Right atrium auricular region (tissue), 2 donors: ENCODE measurements around the gene HERPUD1. TPM values are rescaled to one million over a fixed set of nuclear protein-coding genes. Genes with fewer than 3 reads are reported as not detected.

Experiments used
- DNase-seq: peaks from one replicate; pipeline ENCODE4 v3.0.0-alpha.2; 2019; ENCODE audit warnings: low spot score
- H3K27ac ChIP-seq, 2 donors: fragments of 200-600 bp; sonication (generic); 1 replicate in 1 of 2; 2 replicates in 1 of 2; pipeline ENCODE4 v1.5.1; 2016 to 2019
- H3K27me3 ChIP-seq, 2 donors: fragments of 200-600 bp; sonication (generic); one replicate each; pipeline versions ENCODE4 v1.5.1 to v1.6.0; 2017 to 2019
- H3K36me3 ChIP-seq: fragments of 200-600 bp; sonication (generic); one replicate; pipeline ENCODE4 v1.5.1; 2016
- H3K4me1 ChIP-seq, 2 donors: fragments of 200-600 bp; sonication (generic); one replicate each; pipeline versions ENCODE4 v1.5.1 to v1.6.0; 2017 to 2019
- H3K4me3 ChIP-seq, 2 donors: fragments of 200-600 bp; sonication (generic); 1 replicate in 1 of 2; 2 replicates in 1 of 2; pipeline ENCODE4 v1.5.1; 2017 to 2019; ENCODE audit warnings: mild to moderate bottlenecking in 1 of 2, moderate library complexity in 1 of 2
- H3K9me3 ChIP-seq, 2 donors: fragments of 200-600 bp; sonication (generic); one replicate each; pipeline ENCODE4 v1.5.1; 2019
- CTCF ChIP-seq, 2 donors: fragments of 200-600 bp; sonication (generic); IDR thresholded peaks; one replicate each; pipeline ENCODE4 v1.5.1; 2019; ENCODE audit warnings: antibody characterized with exemption in 2 of 2
- total RNA-seq, 2 donors: library from RNA; depleted of rRNA; stranded (reverse); fragments of >200 nt; gene quantifications; one replicate each; pipeline ENCODE4 v1.1.0, GENCODE V29; 2016

Gene HERPUD1
- total RNA-seq, 2 donors from 2014 or later, result 76.4 to 140 TPM

GRCh38 chr16:56914896-56915295 lies 17.0 kb upstream of the HERPUD1 start:
- peak overlapping the region in 1 of 2 donors; percentile 17 for H3K27ac ChIP-seq
- TF ChIP-seq CTCF (IDR thresholded peaks at IDR 0.05), result no peak

GRCh38 chr16:56915336-56916119 lies 16.4 kb upstream of the HERPUD1 start:
- no peak overlapping the region for H3K4me3 ChIP-seq
- peak overlapping the region in 1 of 2 donors; percentile 54 for H3K27ac ChIP-seq
- no peaks in the 10 kb centered on the region for H3K36me3 ChIP-seq
- DNase-seq, result no peak
- TF ChIP-seq CTCF (IDR thresholded peaks at IDR 0.05), result no peak
- no peaks in the 10 kb centered on the region for H3K27me3 ChIP-seq
- no peaks in the 10 kb centered on the region for H3K9me3 ChIP-seq
- H3K4me1 ChIP-seq, result peaks cover 0 to 48% of the 10 kb centered on the region in 2 donors

More at GRCh38 chr16:56914896-56915295, 17.0 kb upstream of the HERPUD1 start:
- no peak overlapping the region for H3K4me3 ChIP-seq
- H3K36me3 ChIP-seq, result no peaks in the 10 kb centered on the region
- no peaks in the 10 kb centered on the region for H3K27me3 ChIP-seq
- H3K9me3 ChIP-seq, result no peaks in the 10 kb centered on the region
- no peak for DNase-seq
- peaks cover 0 to 48% of the 10 kb centered on the region in 2 donors for H3K4me1 ChIP-seq

GRCh38 chr16:56916571-56917403 lies 15.2 kb upstream of the HERPUD1 start:
- H3K4me3 ChIP-seq, result no peak overlapping the region
- TF ChIP-seq CTCF (IDR thresholded peaks at IDR 0.05), result no peak
- H3K27ac ChIP-seq, result peak overlapping the region; percentile 30 to 54
- peaks cover 0 to 44% of the 10 kb centered on the region in 2 donors for H3K4me1 ChIP-seq
- no peak for DNase-seq
- H3K27me3 ChIP-seq, result no peaks in the 10 kb centered on the region
- no peaks in the 10 kb centered on the region for H3K36me3 ChIP-seq
- H3K9me3 ChIP-seq, result no peaks in the 10 kb centered on the region

GRCh38 chr16:56918467-56919012 lies 13.4 kb upstream of the HERPUD1 start:
- Histone ChIP-seq H3K27ac (no peak overlapping the region), H3K4me1 (peaks cover 0 to 26% of the 10 kb centered on the region in 2 donors), H3K27me3 (no peaks in the 10 kb centered on the region), H3K9me3 (no peaks in the 10 kb centered on the region), H3K4me3 (no peak overlapping the region), H3K36me3 (no peaks in the 10 kb centered on the region)
- DNase-seq, result no peak
- TF ChIP-seq CTCF (IDR thresholded peaks at IDR 0.05), result no peak

- TF ChIP-seq CTCF (IDR thresholded peaks at IDR 0.05), result no peak
Observed at GRCh38 chr16:56919099-56919800, 12.7 kb upstream of the HERPUD1 start.

More at GRCh38 chr16:56919099-56919800, 12.7 kb upstream of the HERPUD1 start:
- Histone ChIP-seq H3K27me3 (no peaks in the 10 kb centered on the region), H3K4me1 (peaks cover 0 to 25% of the 10 kb centered on the region in 2 donors), H3K27ac (no peak overlapping the region), H3K4me3 (no peak overlapping the region), H3K36me3 (no peaks in the 10 kb centered on the region), H3K9me3 (no peaks in the 10 kb centered on the region)
- DNase-seq, result no peak
